NCI-H2081 (cell line): ENCODE data around the gene AHRR.
"Not testable (repeated sequence)": the region's sequence is repeated elsewhere in the genome, so short reads cannot be mapped to it uniquely, and the experiment has no call there.

Source experiments
- DNase-seq, 2 experiments: peaks; one replicate each; lab custom pipeline; 2025; lab: John Stamatoyannopoulos, UW

Gene AHRR

DNA sequence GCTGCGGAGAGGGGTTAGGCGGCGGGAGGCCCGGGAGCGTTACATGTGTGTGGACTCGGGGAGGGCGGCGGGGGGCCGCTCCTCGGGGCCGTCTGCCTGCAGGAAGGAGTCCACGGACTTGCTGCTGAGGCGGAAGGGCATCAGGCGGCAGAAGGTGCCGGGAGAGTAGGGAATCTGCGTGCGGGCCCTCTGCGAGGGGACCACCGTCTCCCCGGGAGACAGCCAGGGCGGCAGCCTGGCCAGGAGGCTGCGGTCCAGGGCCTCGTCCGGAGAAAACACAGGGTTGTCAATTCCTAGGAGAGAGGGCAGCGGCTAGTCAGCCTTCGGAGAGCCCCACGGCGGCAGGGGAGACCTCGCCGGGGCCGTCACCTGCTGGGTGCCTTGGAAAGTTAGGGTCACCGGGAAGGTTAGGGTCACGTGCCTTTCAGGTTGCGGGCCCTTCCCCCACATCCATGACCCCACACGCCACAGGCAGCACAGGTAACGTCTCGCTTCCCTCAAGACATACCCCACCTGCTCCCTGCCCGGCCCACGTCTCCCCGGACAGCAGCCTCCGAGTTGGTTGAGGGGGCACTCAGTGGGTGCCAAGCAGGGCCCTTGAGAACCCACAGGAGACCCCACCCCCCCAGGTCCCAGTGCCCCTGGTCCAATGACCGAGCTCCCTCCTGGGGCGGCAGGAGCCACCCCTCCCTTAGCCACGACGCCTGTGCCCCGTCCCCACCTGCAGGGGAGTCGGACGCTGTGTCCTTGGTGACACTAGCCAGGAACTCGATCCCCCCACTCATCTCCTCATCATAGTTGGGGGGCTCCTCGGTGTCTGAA, 153.5 kb downstream of the AHRR start:
- no peak for DNase-seq

- no peak for DNase-seq
Observed at GRCh38 chr5:475704-476101, 154.2 kb downstream of the AHRR start.

DNA sequence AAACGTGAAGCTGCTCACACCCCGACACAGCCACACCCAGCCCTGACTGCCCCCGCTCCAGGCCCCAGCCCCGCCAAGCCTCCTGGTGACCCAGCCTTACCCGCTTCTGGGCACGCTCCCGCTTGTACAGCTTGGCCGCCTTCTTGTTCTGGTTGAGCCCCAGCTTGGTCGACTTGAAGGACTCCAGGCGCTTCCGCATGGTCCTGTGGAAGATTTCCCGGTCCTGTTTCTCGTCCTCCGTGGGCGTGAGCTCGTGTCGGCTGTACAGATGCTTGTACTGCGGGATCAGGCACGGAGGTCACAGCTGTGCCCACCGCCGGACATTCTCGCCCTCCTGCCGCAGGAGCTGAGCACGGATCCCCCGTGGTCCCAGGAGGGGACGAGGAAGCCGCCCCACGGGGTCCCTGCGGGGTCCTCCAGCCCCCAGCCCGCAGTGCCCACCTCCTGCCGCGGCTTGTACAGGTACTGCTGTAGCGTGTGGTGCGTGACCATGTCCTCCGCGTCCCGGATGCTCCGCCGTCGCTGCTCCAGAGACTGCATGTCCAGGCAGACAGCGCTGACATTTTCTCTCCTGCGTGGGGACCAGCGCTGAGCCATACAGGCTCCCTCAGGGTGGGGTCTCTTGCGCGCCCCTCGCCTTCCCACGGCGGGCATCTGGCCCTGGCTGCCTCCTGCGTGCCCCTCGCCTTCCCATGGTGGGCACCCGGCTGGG, 154.7 kb downstream of the AHRR start:
- no peak for DNase-seq

GRCh38 chr5:476814-477175, 155.3 kb downstream of the AHRR start:
- no peak for DNase-seq

DNA sequence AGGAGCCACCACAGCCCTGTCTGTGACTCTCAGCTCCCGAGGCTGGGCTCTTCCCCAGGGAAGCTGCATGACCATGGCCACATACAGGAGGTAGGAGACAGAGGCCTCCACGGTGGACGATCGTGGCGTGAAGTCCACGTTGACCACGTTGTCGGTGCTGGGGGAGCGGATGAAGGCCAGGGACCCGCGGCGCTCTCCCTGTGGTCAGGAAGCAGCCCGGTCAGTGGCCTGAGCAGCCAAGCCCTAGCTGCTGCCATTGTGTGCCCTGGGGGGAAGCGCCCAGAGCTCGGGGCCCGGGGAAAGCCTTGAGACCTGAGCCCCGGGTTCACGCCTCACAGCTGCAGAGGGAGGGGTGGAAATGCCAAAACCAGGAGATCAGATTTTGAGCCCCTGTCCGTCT, 155.7 kb downstream of the AHRR start:
- DNase-seq = no peak

DNA sequence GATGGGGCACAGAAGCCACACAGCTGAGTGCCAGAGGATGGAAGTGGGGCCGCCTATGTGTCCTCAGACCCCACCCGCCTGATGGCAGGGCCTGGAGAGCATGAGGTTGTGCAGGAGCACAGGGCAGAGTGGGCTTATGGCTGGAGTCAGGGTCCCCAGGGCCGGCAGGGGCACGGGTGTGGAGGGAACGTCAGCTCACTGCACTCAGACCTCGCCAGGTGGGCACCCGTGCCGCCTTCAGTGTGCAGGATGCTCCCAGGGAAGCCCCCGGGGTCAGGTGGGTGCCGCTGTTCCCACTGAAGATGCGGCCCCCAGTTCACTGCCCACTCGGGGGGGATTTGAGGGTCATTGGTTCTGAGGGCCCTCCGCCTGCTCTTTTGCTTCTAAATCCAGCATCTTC, 156.4 kb downstream of the AHRR start:
- DNase-seq = no peak

DNA sequence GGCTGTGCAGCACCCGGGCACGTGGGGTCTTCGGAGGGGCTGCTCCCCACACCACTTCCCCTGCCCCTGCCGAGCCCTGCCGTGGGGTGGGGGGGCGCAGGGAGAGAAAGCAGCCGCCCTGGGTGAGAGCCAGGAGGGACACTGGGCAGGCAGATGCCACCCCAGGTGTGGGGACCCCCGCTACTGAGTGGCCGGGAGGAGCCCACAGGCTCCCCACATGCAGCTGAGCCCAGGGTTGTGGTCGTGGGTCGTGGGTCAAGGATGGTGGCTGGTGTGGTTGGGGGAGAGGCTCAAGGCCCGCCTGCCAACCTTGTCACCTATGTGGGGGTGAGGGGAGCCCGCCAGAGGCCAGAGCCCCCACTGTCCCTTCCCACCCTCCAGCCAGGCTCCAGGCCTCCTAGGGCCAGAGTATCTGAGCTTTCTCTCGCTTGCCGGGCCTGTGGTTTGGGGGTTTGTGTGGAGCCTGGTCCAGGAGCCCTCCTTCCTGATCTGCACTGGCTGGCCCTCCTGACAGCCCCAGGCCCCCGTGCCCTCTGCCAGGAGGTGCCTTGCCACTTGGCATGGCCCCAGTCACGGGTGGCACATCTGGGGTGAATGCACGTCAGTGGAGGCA, 157.0 kb downstream of the AHRR start:
- DNase-seq = no peak

- DNase-seq = no peak
Observed at GRCh38 chr5:478982-479535, 157.5 kb downstream of the AHRR start.

DNA sequence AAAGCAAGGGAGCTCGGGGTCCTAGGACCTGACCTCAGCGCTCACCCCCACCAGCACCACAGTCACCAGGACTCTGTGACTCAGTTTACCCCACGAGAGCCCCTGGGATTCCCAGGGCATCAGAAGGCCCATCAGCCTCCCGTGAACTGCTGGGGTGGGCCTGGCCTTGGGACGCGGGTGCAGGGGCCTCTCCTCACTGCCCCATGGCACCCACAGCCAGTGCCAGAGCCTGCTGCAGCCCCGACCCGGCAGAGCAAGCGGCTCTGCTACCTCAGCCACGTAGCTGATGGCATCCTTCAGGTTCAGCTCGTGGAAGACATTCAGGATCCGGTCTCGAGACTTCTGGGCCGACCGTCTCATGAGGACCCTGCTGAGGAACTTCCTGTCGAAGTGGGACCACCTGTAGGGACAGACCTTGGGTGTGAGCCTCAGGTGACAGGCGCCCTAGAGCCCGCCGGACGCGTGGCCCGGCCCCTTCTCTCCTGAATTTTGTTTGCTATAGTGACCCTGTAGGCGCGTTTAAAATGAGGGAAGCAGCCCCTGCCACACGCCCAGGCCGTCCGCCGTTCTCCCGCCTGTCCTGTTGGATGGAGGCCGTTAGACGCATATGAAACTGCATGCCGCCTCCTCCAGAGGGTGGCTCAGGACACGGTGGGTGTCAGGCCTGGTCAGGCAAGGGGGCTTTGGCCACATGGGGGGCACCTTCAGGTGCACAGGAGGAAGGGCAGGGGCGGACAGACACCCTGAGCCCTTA, 158.2 kb downstream of the AHRR start:
- no peak for DNase-seq

DNA sequence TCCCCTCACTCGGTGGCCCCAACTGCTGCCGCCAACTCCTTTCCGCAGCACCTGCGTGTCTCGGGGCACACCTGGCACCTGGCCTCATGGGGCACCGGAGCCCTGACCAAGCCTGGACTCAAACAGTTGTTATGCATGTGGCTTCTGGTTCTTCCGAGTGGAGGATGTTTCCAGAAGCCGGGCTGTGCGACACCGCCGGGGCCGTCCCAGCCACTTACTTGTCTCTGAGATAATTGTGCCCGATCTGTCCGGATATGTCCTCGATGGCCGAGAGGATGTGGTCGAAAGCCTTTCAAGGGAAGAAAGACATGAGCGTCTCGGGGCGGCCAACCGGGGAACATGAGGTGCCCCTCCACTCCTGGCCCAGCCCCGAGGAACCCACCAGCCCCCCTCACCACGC, 159.8 kb downstream of the AHRR start:
- DNase-seq = no peak

DNA sequence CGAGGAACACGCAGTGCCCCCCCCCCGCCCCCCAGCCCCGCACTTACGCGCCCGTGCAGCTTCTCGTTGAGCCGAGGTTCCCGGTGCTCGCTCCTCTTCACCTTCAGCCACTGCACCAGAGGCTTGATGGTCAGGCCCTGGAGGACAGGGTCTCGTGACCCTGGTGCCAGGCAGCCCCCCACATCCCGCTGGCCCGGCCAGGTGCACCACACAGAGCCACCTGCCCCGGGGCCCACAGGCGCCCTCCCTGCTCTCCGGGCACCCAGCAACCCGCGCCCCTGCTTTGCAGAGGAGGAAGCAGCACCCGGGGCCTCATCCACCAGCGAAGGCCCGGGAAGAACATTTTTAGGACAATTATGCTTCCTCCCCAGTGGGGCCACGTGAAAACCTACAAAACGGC, 160.5 kb downstream of the AHRR start:
- no peak for DNase-seq

DNA sequence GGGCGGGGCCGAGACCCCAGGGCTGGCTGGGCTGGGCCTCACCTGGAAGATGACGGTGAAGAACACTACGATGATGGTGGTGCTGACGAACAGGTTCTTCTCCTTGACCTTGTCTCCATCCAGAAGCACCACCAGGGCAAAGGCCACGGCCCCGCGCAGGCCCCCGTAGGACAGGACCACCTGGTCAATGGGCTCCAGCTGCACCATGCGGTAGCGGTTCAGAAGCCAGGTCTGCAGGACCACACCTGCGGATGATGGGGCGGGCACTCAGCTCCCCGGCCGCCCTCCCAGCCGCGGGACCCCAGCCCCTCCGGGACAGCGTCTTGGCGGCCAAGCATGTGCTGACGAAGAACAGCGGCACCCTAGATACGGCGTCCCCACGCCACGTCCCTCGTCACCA, 161.0 kb downstream of the AHRR start:
- no peak for DNase-seq

- no peak for DNase-seq
Observed at GRCh38 chr5:483011-483410, 161.5 kb downstream of the AHRR start.

DNA sequence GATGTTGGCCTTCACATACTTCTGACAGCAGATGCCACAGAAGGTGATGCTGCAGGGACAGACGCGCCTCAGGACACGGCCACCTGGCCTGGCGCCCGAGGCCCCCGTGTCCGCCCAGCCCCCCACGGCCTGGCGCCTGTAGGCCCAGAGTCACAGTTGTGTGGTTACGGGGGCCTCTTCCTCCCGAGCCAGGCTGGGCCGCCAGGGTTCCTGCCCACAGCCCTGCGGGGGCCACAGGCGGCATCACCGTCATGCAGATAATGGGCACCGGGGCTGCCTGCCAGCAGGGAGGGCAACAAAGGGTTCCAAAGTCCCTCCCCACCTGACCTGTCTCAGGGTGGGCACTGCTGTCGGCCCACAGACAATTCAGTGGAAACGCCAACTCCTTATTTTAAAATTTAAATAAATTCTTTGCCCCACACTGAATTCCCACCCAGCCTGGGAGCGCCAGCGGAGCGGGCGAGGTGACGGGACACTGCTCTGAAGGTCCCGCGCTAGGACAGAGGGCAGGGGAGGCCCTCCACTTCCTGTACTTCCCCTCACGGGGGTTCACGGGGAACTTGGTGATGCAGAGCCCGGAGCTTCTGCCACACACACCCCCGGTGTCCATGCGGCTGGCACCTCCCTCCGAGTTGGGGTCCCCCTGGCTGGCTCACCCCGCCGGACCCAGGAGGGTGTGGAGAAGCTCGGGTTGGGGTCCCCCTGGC, 162.1 kb downstream of the AHRR start:
- no peak for DNase-seq

GRCh38 chr5:484556-484955, 163.0 kb downstream of the AHRR start:
- DNase-seq = no peak

GRCh38 chr5:485113-485945, 163.8 kb downstream of the AHRR start:
- no peak for DNase-seq

DNA sequence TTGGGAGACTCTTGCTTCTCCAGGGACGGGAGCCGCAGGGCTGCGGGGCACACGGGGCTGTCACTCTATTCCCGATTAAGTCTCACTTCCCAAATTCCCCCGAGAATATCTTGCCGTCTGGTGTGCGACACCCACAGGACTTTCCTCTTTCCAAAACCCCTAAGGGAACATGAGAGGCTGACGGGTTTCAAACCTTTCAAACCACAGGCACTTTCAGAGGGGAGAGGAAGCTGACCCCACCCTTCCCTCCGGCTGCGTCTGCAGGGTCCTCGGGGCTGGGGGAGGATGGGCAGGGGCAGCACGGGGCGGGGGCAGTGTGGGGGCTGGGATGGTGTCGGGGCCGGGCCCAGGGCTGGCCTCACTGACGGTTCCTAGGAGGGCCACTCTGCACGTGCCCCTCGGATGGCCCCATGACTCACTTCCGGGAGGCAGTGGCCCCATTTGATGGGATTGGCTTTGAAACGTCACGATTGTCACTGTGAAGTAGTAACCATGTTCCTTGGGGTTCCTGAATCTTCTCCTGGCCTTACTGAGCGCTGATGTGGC, 164.5 kb downstream of the AHRR start:
- DNase-seq = no peak

DNA sequence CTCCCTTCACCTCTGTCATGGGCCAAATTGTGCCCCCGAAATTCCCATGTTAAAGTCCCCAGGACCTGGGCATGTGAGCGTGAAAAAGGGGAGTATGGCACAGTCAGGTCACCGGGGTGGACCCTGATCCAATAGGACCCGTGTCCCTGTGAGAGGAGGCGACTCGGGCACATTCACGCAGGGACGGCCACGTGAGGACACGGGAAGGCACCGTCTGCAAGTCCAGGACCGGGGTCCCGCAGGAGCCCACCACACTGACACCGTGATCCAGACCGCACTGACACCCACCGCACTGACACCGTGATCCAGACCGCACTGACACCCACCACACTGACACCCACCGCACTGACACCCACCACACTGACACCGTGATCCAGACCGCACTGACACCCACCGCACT, 165.1 kb downstream of the AHRR start:
- not testable (repeated sequence) for DNase-seq
